ENCODE results near the gene DNAJB6. TPM values are rescaled to one million over a fixed set of nuclear protein-coding genes. Genes with fewer than 3 reads are reported as not detected.

The DNAJB6 gene
- total RNA-seq, 1 experiment from 2014 or later: 137 TPM

DNA sequence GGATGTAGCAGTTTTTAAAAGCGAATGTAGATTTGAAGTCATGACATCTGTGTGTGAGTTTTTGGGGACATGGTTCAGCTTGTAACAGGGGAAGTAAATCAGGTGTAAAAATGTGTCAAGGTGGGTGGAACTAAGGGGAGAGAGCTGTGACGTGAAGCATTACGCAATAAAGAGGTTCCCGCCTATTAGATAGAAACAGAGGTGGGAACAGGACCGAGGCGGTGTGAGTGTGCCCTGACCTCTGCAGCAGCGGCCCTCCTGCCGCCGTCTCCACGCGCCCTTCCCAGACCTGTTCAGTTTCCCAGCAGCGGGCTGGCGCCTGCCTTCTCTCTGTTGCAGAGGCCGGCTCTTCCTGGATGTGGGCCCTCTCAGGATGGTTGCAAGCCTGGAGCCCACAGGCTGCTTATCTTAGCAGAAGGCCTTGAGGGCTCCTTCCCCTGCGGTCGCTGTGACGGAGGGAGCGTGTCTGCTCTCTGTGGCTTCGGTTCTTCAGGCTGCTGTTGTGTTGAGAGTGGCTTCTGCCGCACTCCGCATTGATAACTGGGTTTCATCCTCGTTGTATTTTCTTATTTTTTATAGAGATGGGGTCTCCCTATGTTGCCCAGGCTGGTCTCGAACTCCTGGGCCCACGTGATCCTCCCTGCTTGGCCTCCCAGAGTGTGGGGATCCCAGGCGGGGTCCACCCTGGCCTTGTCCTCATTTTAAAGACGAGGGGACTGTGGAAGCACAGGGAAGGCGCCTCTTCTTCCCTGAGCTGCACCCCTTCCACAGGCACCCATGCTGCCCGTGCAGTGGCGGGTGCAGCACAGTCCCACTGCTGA lies 65.0 kb downstream of the DNAJB6 start:
- BruUV-seq (replicated peaks): no TSS peak
- Mint-ChIP-seq H3K4me1 (ENCODE audit: low read depth, unreplicated experiment) (peaks cover 29% of the 10 kb centered on the region), H3K9me3 (ENCODE audit: low read depth, unreplicated experiment) (no peaks in the 10 kb centered on the region), H3K27ac (ENCODE audit: unreplicated experiment) (no peak overlapping the region), H3K4me3 (ENCODE audit: low read depth, unreplicated experiment) (no peak overlapping the region), H3K27me3 (ENCODE audit: unreplicated experiment) (no peaks in the 10 kb centered on the region), H3K36me3 (ENCODE audit: insufficient read depth, unreplicated experiment) (peaks cover 78% of the 10 kb centered on the region)
- TF ChIP-seq CTCF (IDR thresholded peaks at IDR 0.05; ENCODE audit: unreplicated experiment): no peak
- DNase-seq: no peak
- intact Hi-C loops (cut with micrococcal nuclease; ENCODE audit: unreplicated experiment): no loop called here
- CTCF ChIA-PET: no interaction called here

DNA sequence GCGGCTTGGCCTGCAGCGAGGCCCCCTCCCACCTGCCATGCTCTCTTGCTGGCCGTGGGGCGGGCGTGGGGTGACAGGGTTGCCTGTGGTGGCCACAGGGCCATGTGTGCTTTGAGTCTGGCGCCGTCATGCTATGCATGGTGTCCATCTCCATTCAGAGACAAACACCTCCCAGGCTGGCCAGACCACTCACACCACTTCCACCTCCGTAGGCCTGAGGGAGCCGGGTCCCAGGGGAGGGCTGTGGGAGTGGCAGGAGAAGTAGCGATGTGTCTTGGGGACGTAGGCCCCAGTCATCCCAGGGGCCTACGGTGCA lies 65.5 kb downstream of the DNAJB6 start:
- no TSS peak for BruUV-seq (replicated peaks)
- no peak for TF ChIP-seq CTCF (IDR thresholded peaks at IDR 0.05; ENCODE audit: unreplicated experiment)
- CTCF ChIA-PET: no interaction called here
- Mint-ChIP-seq H3K27me3 (ENCODE audit: unreplicated experiment) (no peaks in the 10 kb centered on the region), H3K4me3 (ENCODE audit: low read depth, unreplicated experiment) (no peak overlapping the region), H3K27ac (ENCODE audit: unreplicated experiment) (no peak overlapping the region), H3K36me3 (ENCODE audit: insufficient read depth, unreplicated experiment) (peaks cover 82% of the 10 kb centered on the region), H3K9me3 (ENCODE audit: low read depth, unreplicated experiment) (no peaks in the 10 kb centered on the region), H3K4me1 (ENCODE audit: low read depth, unreplicated experiment) (peaks cover 26% of the 10 kb centered on the region)
- DNase-seq: no peak
- intact Hi-C loops (cut with micrococcal nuclease; ENCODE audit: unreplicated experiment): no loop called here

DNA sequence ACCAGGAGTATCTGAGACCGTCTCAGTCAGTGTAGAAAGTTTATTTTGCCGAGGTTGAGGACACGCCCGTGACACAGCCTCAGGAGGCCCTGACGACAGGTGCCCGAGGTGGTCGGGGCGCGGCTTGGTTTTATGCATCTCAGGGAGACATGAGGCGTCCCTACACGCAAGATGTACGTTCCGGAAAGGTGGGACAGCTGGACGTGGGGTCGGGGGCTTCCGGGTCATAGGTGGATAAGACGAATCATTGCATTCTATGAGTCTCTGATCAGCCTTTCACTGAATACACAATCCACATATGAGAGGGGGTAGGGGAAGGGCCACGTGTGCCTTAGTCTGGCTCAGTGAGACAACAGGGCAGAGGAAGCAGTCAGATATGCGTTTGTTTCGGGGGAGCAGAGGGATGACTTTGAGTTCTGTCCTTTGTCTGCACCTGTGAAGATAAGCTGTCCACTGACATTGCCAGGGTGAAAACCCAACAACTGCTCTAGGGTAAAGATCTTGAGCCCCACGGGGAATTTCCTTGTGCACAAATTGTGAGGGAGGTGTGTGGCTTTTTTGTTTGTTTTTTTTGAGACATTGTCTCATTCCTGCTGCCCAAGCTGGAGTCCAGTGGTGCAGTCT lies 66.2 kb downstream of the DNAJB6 start:
- Mint-ChIP-seq H3K4me3 (ENCODE audit: low read depth, unreplicated experiment) (no peak overlapping the region), H3K36me3 (ENCODE audit: insufficient read depth, unreplicated experiment) (peaks cover 82% of the 10 kb centered on the region), H3K4me1 (ENCODE audit: low read depth, unreplicated experiment) (peaks cover 19% of the 10 kb centered on the region), H3K27me3 (ENCODE audit: unreplicated experiment) (no peaks in the 10 kb centered on the region), H3K9me3 (ENCODE audit: low read depth, unreplicated experiment) (no peaks in the 10 kb centered on the region), H3K27ac (ENCODE audit: unreplicated experiment) (no peak overlapping the region)
- CTCF ChIA-PET: no interaction called here
- intact Hi-C loops (cut with micrococcal nuclease; ENCODE audit: unreplicated experiment): no loop called here
- BruUV-seq (replicated peaks): no TSS peak
- no peak for TF ChIP-seq CTCF (IDR thresholded peaks at IDR 0.05; ENCODE audit: unreplicated experiment)
- no peak for DNase-seq

DNA sequence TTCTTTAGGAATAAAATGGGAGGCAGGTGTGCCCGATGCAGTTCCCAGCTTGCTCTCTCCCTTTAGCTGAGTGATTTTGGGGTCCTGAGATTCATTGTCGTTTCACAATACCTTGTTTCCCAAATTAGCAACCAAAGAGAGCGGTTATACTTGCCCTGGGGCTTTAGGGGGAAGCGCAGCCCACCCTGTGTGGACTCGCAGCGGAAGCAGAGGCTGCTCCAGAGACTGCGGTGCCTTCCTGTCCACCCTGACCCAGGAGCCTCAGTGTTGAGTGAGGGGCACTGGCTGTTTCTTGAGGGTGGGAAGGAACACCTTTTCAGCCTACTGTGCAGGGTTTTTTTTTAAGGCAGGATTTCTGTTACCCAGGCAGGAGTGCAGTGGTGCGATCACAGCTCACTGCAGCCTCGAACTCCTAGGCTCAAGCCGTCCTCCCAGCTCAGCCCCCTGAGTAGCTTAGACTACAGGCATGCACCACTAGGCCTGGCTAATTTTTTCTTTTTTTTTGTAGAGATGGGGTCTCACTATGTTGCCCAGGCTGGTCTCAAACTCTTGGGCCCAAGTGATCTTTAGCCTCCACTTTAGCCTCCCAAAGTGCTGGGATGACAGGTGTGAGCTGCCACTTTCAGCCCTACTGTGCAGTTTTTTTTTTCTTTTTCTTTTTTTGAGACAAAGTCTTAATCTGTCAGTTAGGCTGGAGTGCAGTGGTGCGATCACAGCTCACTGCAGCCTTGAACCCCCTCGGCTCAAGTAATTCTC lies 67.0 kb downstream of the DNAJB6 start:
- no TSS peak for BruUV-seq (replicated peaks)
- CTCF ChIA-PET: no interaction called here
- no peak overlapping the region for H3K27ac Mint-ChIP-seq (ENCODE audit: unreplicated experiment)
- peaks cover 15% of the 10 kb centered on the region for H3K4me1 Mint-ChIP-seq (ENCODE audit: low read depth, unreplicated experiment)
- no peaks in the 10 kb centered on the region for H3K9me3 Mint-ChIP-seq (ENCODE audit: low read depth, unreplicated experiment)
- no peak overlapping the region for H3K4me3 Mint-ChIP-seq (ENCODE audit: low read depth, unreplicated experiment)
- DNase-seq: no peak
- H3K27me3 Mint-ChIP-seq (ENCODE audit: unreplicated experiment): no peaks in the 10 kb centered on the region
- intact Hi-C loops (cut with micrococcal nuclease; ENCODE audit: unreplicated experiment): no loop called here
- peaks cover 84% of the 10 kb centered on the region for H3K36me3 Mint-ChIP-seq (ENCODE audit: insufficient read depth, unreplicated experiment)
- TF ChIP-seq CTCF (IDR thresholded peaks at IDR 0.05; ENCODE audit: unreplicated experiment): no peak

Data from Calu3 (cell line).